Caco-2 (cell line): ENCODE data around the gene ANKDD1A. TPM values are rescaled to one million over a fixed set of nuclear protein-coding genes. Genes with fewer than 3 reads are reported as not detected.

Source experiments
- BruUV-seq: library from RNA; stranded (reverse); fragments of 400-500 nt; replicated peaks from 2 replicates; lab custom pipeline; 2021; lab: Mats Ljungman, UMichigan
- CTCF ChIA-PET: fragments of 300-600 bp; sonication (Branson Sonifier 250); formaldehyde crosslinking; loops from one replicate; lab custom pipeline; 2022; ENCODE audit warnings: antibody characterized with exemption; lab: Charles Lee
- POLR2A ChIA-PET: fragments of 300-600 bp; sonication (Branson Sonifier 250); formaldehyde crosslinking; loops from one replicate; lab custom pipeline; 2022; ENCODE audit warnings: antibody characterized with exemption; lab: Charles Lee
- DNase-seq, 2 experiments: peaks; one replicate each; pipeline versions ENCODE4 v3.0.0 to v3.0.0-alpha.2; 2020 to 2022
- H3K27me3 ChIP-seq: replicated peaks from 2 replicates; pipeline ENCODE4 v1.6.0; 2011; ENCODE audit warnings: low read length; ENCODE audit not compliant: control insufficient read depth, insufficient read depth
- H3K36me3 ChIP-seq: 2 replicates; pipeline ENCODE4 v1.5.1; 2011; ENCODE audit warnings: low read length; ENCODE audit not compliant: control insufficient read depth, insufficient read depth
- H3K4me1 ChIP-seq: fragments of 250-450 bp; sonication (Bioruptor Pico); 2 replicates; pipeline ENCODE4 v1.5.1; 2020; ENCODE audit warnings: mild to moderate bottlenecking
- H3K4me3 ChIP-seq: 2 replicates; pipeline ENCODE4 v1.5.1; 2011; ENCODE audit warnings: low read depth, mild to moderate bottlenecking, control low read depth, low read length
- H3K9me3 ChIP-seq: fragments of 250-450 bp; sonication (Bioruptor Pico); 2 replicates; pipeline ENCODE4 v1.5.1; 2020; ENCODE audit warnings: mild to moderate bottlenecking, moderate library complexity
- H3K27ac Mint-ChIP-seq: one replicate; pipeline ENCODE4 v1.8.0; 2022; ENCODE audit warnings: mixed read lengths; ENCODE audit not compliant: unreplicated experiment
- H3K27me3 Mint-ChIP-seq: one replicate; pipeline ENCODE4 v1.8.0; 2022; ENCODE audit warnings: mixed read lengths; ENCODE audit not compliant: insufficient read depth, unreplicated experiment
- H3K36me3 Mint-ChIP-seq: one replicate; pipeline ENCODE4 v1.8.0; 2022; ENCODE audit warnings: mild to moderate bottlenecking, mixed read lengths; ENCODE audit not compliant: insufficient read depth, unreplicated experiment
- H3K4me1 Mint-ChIP-seq: one replicate; pipeline ENCODE4 v1.8.0; 2022; ENCODE audit warnings: low read depth, mixed read lengths; ENCODE audit not compliant: unreplicated experiment
- H3K4me3 Mint-ChIP-seq: one replicate; pipeline ENCODE4 v1.8.0; 2022; ENCODE audit warnings: mild to moderate bottlenecking, moderate library complexity, mixed read lengths; ENCODE audit not compliant: unreplicated experiment
- H3K9me3 Mint-ChIP-seq: one replicate; pipeline ENCODE4 v1.8.0; 2022; ENCODE audit warnings: mixed read lengths; ENCODE audit not compliant: unreplicated experiment
- intact Hi-C: fragments of 100-400 bp; cut with micrococcal nuclease; formaldehyde crosslinking; loops from one replicate; pipeline ENCODE4 v1.10.0; 2022; ENCODE audit not compliant: unreplicated experiment
- total RNA-seq: library from RNA; stranded (reverse); gene quantifications from 2 replicates; pipeline ENCODE4 v1.2.3, GENCODE V29; 2022
- TF ChIP-seq, protein P1 (sequence below), 2 experiments: fragments of 200-600 bp in 1 of 2; IDR thresholded peaks; 1 replicate in 1 of 2; 2 replicates in 1 of 2; pipeline versions ENCODE4 v1.5.1 to v1.8.0; 2011 to 2022; ENCODE audit warnings: antibody characterized with exemption in 1 of 2, control low read depth in 1 of 2, inconsistent platforms in 1 of 2, low read depth in 1 of 2, low read length in 1 of 2, mild to moderate bottlenecking in 1 of 2, moderate library complexity in 1 of 2; ENCODE audit not compliant: insufficient read depth in 1 of 2, severe bottlenecking in 1 of 2, unreplicated experiment in 1 of 2

The ANKDD1A gene
- total RNA-seq, 1 experiment from 2014 or later, result 1.6 TPM

DNA sequence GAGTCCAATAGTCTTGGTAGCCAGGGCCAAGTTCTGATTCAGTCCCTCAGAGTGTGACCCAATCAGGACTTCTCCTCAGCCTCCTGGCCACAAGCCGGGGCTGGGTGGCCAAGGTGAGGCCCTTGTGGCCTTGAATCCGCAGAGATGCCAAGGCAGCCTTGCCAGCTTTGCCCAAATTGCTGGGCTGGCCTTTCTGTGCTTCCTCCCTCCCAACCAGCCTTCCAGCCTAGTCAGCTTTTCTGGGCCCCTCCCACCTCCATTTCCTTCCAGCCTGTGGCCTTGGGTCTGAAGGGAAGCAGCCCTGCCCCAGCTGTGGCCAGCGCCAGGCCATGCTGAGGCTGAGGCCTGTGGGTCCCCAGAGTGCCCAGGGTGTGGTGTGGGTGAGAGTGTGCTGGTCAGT is 34.3 kb upstream of the ANKDD1A start:
- H3K9me3 ChIP-seq, result no peaks in the 10 kb centered on the region
- Mint-ChIP-seq H3K36me3 (no peaks in the 10 kb centered on the region), H3K9me3 (no peaks in the 10 kb centered on the region), H3K27me3 (no peaks in the 10 kb centered on the region), H3K4me3 (no peak overlapping the region), H3K4me1 (peaks cover 7% of the 10 kb centered on the region), H3K27ac (no peak overlapping the region)
- no peaks in the 10 kb centered on the region for H3K4me1 ChIP-seq
- intact Hi-C loops, result no loop called here
- TF ChIP-seq, protein P1, sequence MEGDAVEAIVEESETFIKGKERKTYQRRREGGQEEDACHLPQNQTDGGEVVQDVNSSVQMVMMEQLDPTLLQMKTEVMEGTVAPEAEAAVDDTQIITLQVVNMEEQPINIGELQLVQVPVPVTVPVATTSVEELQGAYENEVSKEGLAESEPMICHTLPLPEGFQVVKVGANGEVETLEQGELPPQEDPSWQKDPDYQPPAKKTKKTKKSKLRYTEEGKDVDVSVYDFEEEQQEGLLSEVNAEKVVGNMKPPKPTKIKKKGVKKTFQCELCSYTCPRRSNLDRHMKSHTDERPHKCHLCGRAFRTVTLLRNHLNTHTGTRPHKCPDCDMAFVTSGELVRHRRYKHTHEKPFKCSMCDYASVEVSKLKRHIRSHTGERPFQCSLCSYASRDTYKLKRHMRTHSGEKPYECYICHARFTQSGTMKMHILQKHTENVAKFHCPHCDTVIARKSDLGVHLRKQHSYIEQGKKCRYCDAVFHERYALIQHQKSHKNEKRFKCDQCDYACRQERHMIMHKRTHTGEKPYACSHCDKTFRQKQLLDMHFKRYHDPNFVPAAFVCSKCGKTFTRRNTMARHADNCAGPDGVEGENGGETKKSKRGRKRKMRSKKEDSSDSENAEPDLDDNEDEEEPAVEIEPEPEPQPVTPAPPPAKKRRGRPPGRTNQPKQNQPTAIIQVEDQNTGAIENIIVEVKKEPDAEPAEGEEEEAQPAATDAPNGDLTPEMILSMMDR (IDR thresholded peaks at IDR 0.05; ENCODE audit: insufficient read depth in 1 of 2, low read depth in 1 of 2, low read length in 1 of 2, severe bottlenecking in 1 of 2, unreplicated experiment in 1 of 2), result no peak
- no TSS peak for BruUV-seq
- DNase-seq, result no peak
- POLR2A ChIA-PET, result interaction anchor here (0.5 kb wide), 1 partner anchor 52 kb away, joined by 3 read pairs; the partner anchor contains the start of gene PIF1
- H3K27me3 ChIP-seq, result no peaks in the 10 kb centered on the region
- CTCF ChIA-PET, result no interaction called here
- no peaks in the 10 kb centered on the region for H3K36me3 ChIP-seq
- no peak overlapping the region for H3K4me3 ChIP-seq

DNA sequence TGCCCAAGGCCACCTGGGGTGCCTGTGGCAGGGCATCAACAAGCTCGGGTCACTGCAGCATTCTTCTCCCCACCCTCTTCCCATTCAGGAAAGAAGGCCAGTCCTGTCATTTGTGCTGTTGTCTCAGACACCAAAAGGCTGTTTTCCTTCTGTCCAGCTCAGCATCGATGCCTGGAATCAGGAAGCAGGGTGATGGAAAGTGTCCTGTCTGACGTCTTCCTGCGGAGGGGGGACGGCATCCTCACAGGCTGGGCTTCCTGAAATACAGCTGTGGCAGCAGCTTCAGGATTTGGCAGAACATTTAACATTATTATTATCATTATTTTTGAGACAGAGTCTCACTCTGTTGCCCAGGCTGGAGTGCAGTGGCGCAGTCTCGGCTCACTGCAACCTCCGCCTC is 33.0 kb upstream of the ANKDD1A start:
- ChIA-PET CTCF (no interaction called here), POLR2A (no interaction called here)
- Histone ChIP-seq H3K36me3 (no peaks in the 10 kb centered on the region), H3K4me3 (no peak overlapping the region), H3K9me3 (no peaks in the 10 kb centered on the region), H3K4me1 (no peaks in the 10 kb centered on the region), H3K27me3 (no peaks in the 10 kb centered on the region)
- H3K9me3 Mint-ChIP-seq, result no peaks in the 10 kb centered on the region
- no peaks in the 10 kb centered on the region for H3K27me3 Mint-ChIP-seq
- intact Hi-C loops, result no loop called here
- no peak overlapping the region for H3K4me3 Mint-ChIP-seq
- no TSS peak for BruUV-seq
- H3K36me3 Mint-ChIP-seq, result no peaks in the 10 kb centered on the region
- no peak for DNase-seq
- TF ChIP-seq, protein P1 (IDR thresholded peaks at IDR 0.05; ENCODE audit: insufficient read depth in 1 of 2, low read depth in 1 of 2, low read length in 1 of 2, severe bottlenecking in 1 of 2, unreplicated experiment in 1 of 2), result no peak
- H3K4me1 Mint-ChIP-seq, result peaks cover 7% of the 10 kb centered on the region
- no peak overlapping the region for H3K27ac Mint-ChIP-seq

DNA sequence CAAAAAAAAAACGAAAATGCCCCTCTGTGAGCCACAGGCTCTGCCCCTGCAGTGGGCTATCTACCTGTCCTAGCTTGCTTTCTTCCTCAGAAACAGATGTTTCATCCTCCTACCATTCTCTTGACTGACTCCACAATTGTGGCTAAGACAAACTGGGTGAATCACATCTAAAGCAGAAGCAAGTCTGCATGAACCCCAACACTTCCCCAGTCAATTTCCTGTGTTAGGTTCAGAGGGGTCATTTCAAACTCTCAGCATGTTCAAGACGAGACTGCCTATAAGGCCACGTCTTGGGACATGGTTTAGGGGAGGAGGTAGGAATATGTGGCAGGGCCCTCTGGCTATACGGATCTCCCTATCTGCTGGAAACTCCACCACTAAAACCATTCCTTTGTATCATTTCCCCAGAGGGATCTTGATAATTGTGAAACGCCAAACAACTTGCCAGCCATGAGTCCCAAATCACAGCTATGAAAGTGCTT is 28.6 kb upstream of the ANKDD1A start:
- CTCF ChIA-PET, result no interaction called here
- DNase-seq, result no peak
- intact Hi-C loops, result no loop called here

More for the DNA sequence above, 28.6 kb upstream of the ANKDD1A start:
- Histone ChIP-seq H3K9me3 (no peaks in the 10 kb centered on the region), H3K27me3 (no peaks in the 10 kb centered on the region), H3K36me3 (no peaks in the 10 kb centered on the region), H3K4me1 (no peaks in the 10 kb centered on the region), H3K4me3 (no peak overlapping the region)
- BruUV-seq, result no TSS peak
- Mint-ChIP-seq H3K4me3 (no peak overlapping the region), H3K36me3 (no peaks in the 10 kb centered on the region), H3K4me1 (no peaks in the 10 kb centered on the region), H3K27ac (no peak overlapping the region), H3K9me3 (no peaks in the 10 kb centered on the region), H3K27me3 (no peaks in the 10 kb centered on the region)
- POLR2A ChIA-PET, result no interaction called here
- TF ChIP-seq, protein P1 (IDR thresholded peaks at IDR 0.05; ENCODE audit: insufficient read depth in 1 of 2, low read depth in 1 of 2, low read length in 1 of 2, severe bottlenecking in 1 of 2, unreplicated experiment in 1 of 2), result no peak
